HepG2 (cell line): Measurements from ENCODE around the gene STX1B. TPM values are rescaled to one million over a fixed set of nuclear protein-coding genes. Genes with fewer than 3 reads are reported as not detected.

Source experiments
- ATAC-seq: fragments of 200-7000 bp; cut with Tn5 transposase; 3 replicates; pipeline ENCODE4 v1.9.1; 2020; ENCODE audit warnings: mild to moderate bottlenecking, moderate library complexity
- BruUV-seq: library from RNA; stranded (reverse); fragments of 400-500 nt; replicated peaks from 2 replicates; lab custom pipeline; 2021; lab: Mats Ljungman, UMichigan
- CTCF ChIA-PET: fragments of 300-600 bp; formaldehyde crosslinking; extraction: SDS; loops from one replicate; lab custom pipeline; 2021; ENCODE audit warnings: low total read pairs, inconsistent platforms, low intra/inter-chr PET ratio; lab: Yijun Ruan, JAX
- POLR2A ChIA-PET: fragments of 350-600 bp; sonication (Branson Sonifier 250); formaldehyde crosslinking; loops from one replicate; lab custom pipeline; 2020; ENCODE audit warnings: antibody characterized with exemption, inconsistent platforms; lab: Yijun Ruan, JAX
- DNase-seq: peaks from one replicate; pipeline ENCODE4 v3.0.0-alpha.2; 2015; ENCODE audit warnings: low spot score
- FAIRE-seq: peaks from 3 replicates; lab custom pipeline; 2011; peaks lifted over from hg19 to GRCh38; lab: Jason Lieb, UNC
- H2AFZ ChIP-seq: one replicate; pipeline ENCODE4 v1.6.1; 2011; ENCODE audit warnings: low read length, inconsistent platforms
- H3K27ac ChIP-seq: fragments of 300-600 bp; 3 replicates; pipeline ENCODE4 v1.8.0; 2011; ENCODE audit warnings: mixed run types, mild to moderate bottlenecking, mixed read lengths, low read length, inconsistent platforms; ENCODE audit not compliant: insufficient read depth; ENCODE audit errors: extremely low read length
- H3K27me3 ChIP-seq, 2 experiments: fragments of 200-600 bp in 1 of 2; 2 replicates in 1 of 2; 3 replicates in 1 of 2; pipeline versions ENCODE4 v1.6.0 to v1.8.0; 2011; ENCODE audit warnings: low read length in 2 of 2, mild to moderate bottlenecking in 2 of 2, moderate library complexity in 2 of 2, inconsistent platforms in 1 of 2; ENCODE audit not compliant: insufficient read depth in 2 of 2, control insufficient read depth in 1 of 2
- H3K36me3 ChIP-seq, 2 experiments: fragments of 200-600 bp in 1 of 2; replicated peaks in 1 of 2; 2 replicates in 1 of 2; 3 replicates in 1 of 2; pipeline versions ENCODE4 v1.5.1 to v1.8.0; 2011; ENCODE audit warnings: low read length in 2 of 2, inconsistent platforms in 1 of 2; ENCODE audit not compliant: insufficient read depth in 2 of 2, control insufficient read depth in 1 of 2
- H3K4me1 ChIP-seq: 2 replicates; pipeline ENCODE4 v1.5.1; 2012; ENCODE audit warnings: low read length, inconsistent platforms; ENCODE audit not compliant: insufficient read depth
- H3K4me2 ChIP-seq: 2 replicates; pipeline ENCODE4 v1.6.0; 2011; ENCODE audit warnings: low read depth, low read length, inconsistent platforms
- H3K4me3 ChIP-seq, 3 experiments: fragments of 200-600 bp in 1 of 3; sonication (generic), shearing (Covaris generic) in 1 of 3; replicated peaks in 1 of 3; 2 replicates each; pipeline ENCODE4 v1.5.1; 2011 to 2016; ENCODE audit warnings: low read length in 3 of 3, inconsistent platforms in 2 of 3, low read depth in 2 of 3, mild to moderate bottlenecking in 2 of 3, control low read depth in 1 of 3, mixed read lengths in 1 of 3; ENCODE audit not compliant: insufficient read depth in 1 of 3
- H3K79me2 ChIP-seq: one replicate; pipeline ENCODE4 v1.6.1; 2011; ENCODE audit warnings: low read length, inconsistent platforms; ENCODE audit not compliant: insufficient read depth
- H3K9ac ChIP-seq: 2 replicates; pipeline ENCODE4 v1.6.0; 2011; ENCODE audit warnings: mild to moderate bottlenecking, low read depth, low read length, inconsistent platforms; ENCODE audit not compliant: insufficient read depth
- H3K9me3 ChIP-seq: 2 replicates; pipeline ENCODE4 v1.5.1; 2012; ENCODE audit warnings: mild to moderate bottlenecking, low read length
- H4K20me1 ChIP-seq: 2 replicates; pipeline ENCODE4 v1.6.0; 2011; ENCODE audit warnings: inconsistent platforms, mild to moderate bottlenecking, low read length, moderate library complexity; ENCODE audit not compliant: insufficient read depth
- CAMTA2 ChIP-seq: sonication (generic); formaldehyde crosslinking; IDR thresholded peaks from 2 replicates; pipeline ENCODE4 v1.4.0; 2020; ENCODE audit warnings: mild to moderate bottlenecking, missing genetic modification reagents, borderline replicate concordance
- CTCF ChIP-seq: sonication (generic); formaldehyde crosslinking; IDR thresholded peaks from 2 replicates; pipeline ENCODE4 v1.5.0; 2020; ENCODE audit warnings: mild to moderate bottlenecking, missing genetic modification reagents, moderate library complexity
- ELF1 ChIP-seq: sonication (generic); formaldehyde crosslinking; IDR thresholded peaks from 2 replicates; pipeline ENCODE4 v1.4.0; 2020; ENCODE audit warnings: missing genetic modification reagents
- FOXA3 ChIP-seq: IDR thresholded peaks from 2 replicates; pipeline ENCODE4 v1.6.1; 2016; ENCODE audit warnings: missing genetic modification reagents, missing compliant biosample characterization
- HMGXB4 ChIP-seq, 2 experiments: sonication (generic) in 1 of 2; formaldehyde crosslinking in 1 of 2; IDR thresholded peaks; 2 replicates each; pipeline versions ENCODE4 v1.4.0 to v1.6.1; 2018 to 2020; ENCODE audit warnings: missing genetic modification reagents in 2 of 2, borderline replicate concordance in 1 of 2, low read depth in 1 of 2, mild to moderate bottlenecking in 1 of 2, missing biosample characterization in 1 of 2
- HOXD1 ChIP-seq: sonication (generic); formaldehyde crosslinking; IDR thresholded peaks from 2 replicates; pipeline ENCODE4 v1.5.0; 2020; ENCODE audit warnings: missing genetic modification reagents
- MYPOP ChIP-seq: sonication (generic); formaldehyde crosslinking; IDR thresholded peaks from 2 replicates; pipeline ENCODE4 v1.8.1; 2023; ENCODE audit warnings: mild to moderate bottlenecking, moderate library complexity, missing genetic modification reagents
- PHF21A ChIP-seq: sonication (generic); formaldehyde crosslinking; IDR thresholded peaks from 2 replicates; pipeline ENCODE4 v1.5.0; 2020; ENCODE audit warnings: mild to moderate bottlenecking, missing genetic modification reagents
- RARA ChIP-seq: IDR thresholded peaks from 2 replicates; pipeline ENCODE4 v1.6.1; 2016; ENCODE audit warnings: missing genetic modification reagents, missing compliant biosample characterization
- SAP130 ChIP-seq: IDR thresholded peaks from 2 replicates; pipeline ENCODE4 v1.6.1; 2016; ENCODE audit warnings: low read depth
- SMC3 ChIP-seq: IDR thresholded peaks from 2 replicates; pipeline ENCODE4 v1.6.1; 2011; ENCODE audit warnings: low read length, improper control_type of control experiment
- SOX13 ChIP-seq, 3 experiments: fragments of 450-650 bp in 1 of 3; sonication (generic) in 1 of 3; formaldehyde crosslinking in 1 of 3; IDR thresholded peaks in 2 of 3; conservative IDR thresholded peaks in 1 of 3; 2 replicates each; pipeline versions ENCODE4 v1.5.0 to v1.6.1; 2016 to 2020; ENCODE audit warnings: antibody characterized with exemption in 1 of 3, mild to moderate bottlenecking in 1 of 3, missing compliant biosample characterization in 1 of 3, missing genetic modification reagents in 1 of 3, moderate library complexity in 1 of 3
- XRCC5 ChIP-seq: fragments of 200-400 bp; formaldehyde crosslinking; optimal IDR thresholded peaks from 2 replicates; pipeline ENCODE3; 2017; ENCODE audit warnings: mild to moderate bottlenecking, low read length
- ZKSCAN8 ChIP-seq: IDR thresholded peaks from 2 replicates; pipeline ENCODE4 v1.6.1; 2016; ENCODE audit warnings: borderline replicate concordance, missing genetic modification reagents, missing compliant biosample characterization
- ZMYM3 ChIP-seq: sonication (generic); formaldehyde crosslinking; IDR thresholded peaks from 2 replicates; pipeline ENCODE4 v1.5.1; 2020; ENCODE audit warnings: mild to moderate bottlenecking, missing genetic modification reagents
- ZNF770 ChIP-seq: sonication (generic); formaldehyde crosslinking; IDR thresholded peaks from 2 replicates; pipeline ENCODE4 v1.5.0; 2020; ENCODE audit warnings: mild to moderate bottlenecking, missing genetic modification reagents
- ZSCAN21 ChIP-seq: sonication (generic); formaldehyde crosslinking; IDR thresholded peaks from 2 replicates; pipeline ENCODE4 v1.8.0; 2022; ENCODE audit warnings: mild to moderate bottlenecking, missing genetic modification reagents, moderate library complexity, borderline replicate concordance
- WGBS: methylation state at CpG from one replicate; pipeline ENCODE4 v1.1.6; 2017; ENCODE audit warnings: low lambda C conversion rate; 5-methylcytosine and 5-hydroxymethylcytosine counted together
- in situ Hi-C: cut with HindIII; loops from 2 replicates; pipeline ENCODE4 v1.10.0; 2017; ENCODE audit warnings: low pct_unique_long_range_greater_than_20kb; ENCODE audit not compliant: extremely low pct_ligation_motif_present
- intact Hi-C: fragments of 100-400 bp; cut with micrococcal nuclease; formaldehyde crosslinking; loops from one replicate; pipeline ENCODE4 v1.10.0; 2022; ENCODE audit not compliant: unreplicated experiment
- polyA plus RNA-seq, 8 experiments: library from polyadenylated mRNA; depleted of rRNA in 3 of 8; stranded (reverse) in 7 of 8; unstranded in 1 of 8; fragments of >200 nt; fragmentation: Illumina TruSeq in 4 of 8; extraction: Trizol in 4 of 8; gene quantifications; 2 replicates each; pipeline versions ENCODE4 v1.2.1 to v1.2.3, GENCODE V29; 2011 to 2016; ENCODE audit warnings: low read depth in 4 of 8, missing spikeins in 1 of 8, mixed read lengths in 1 of 8; ENCODE audit not compliant: insufficient read depth in 1 of 8
- total RNA-seq, 5 experiments: library from RNA; depleted of rRNA; stranded (reverse); fragments of >200 nt; fragmentation: Illumina TruSeq; extraction: Trizol; gene quantifications; 2 replicates each; pipeline ENCODE4 v1.2.3, GENCODE V29; 2016; ENCODE audit warnings: low read depth in 1 of 5

Gene STX1B
- total and polyA plus RNA-seq, 2 of the 13 experiments (the other 11 are each of a cell fraction or from before 2014, with no cell fraction given): 2.1 to 3.0 TPM

GRCh38 chr16:31016018-31016417 lies 5.6 kb upstream of the STX1B start:
- POLR2A ChIA-PET: interaction anchor here (0.7 to 2.6 kb wide), 5 partner anchors 14 to 66 kb away, joined by 3 to 11 read pairs (median 4); partner anchors contain the start of genes HSD3B7, ZNF646 and ZNF668
- 0 out of 2 replicates have a peak, but pooled peaks have one; percentile 26 for TF ChIP-seq MYPOP (CRISPR knock-in tag)
- peak; percentile 85 for TF ChIP-seq SMC3
- peak; percentile 73 for TF ChIP-seq ELF1 (CRISPR knock-in tag)
- TF ChIP-seq HMGXB4 (CRISPR knock-in tag; IDR thresholded peaks at IDR 0.05; ENCODE audit: borderline replicate concordance in 1 of 2, low read depth in 1 of 2): peak; percentile 52 to 68; a peak in 2 of 4 replicates
- TF ChIP-seq HOXD1 (CRISPR knock-in tag): no peak
- TF ChIP-seq CAMTA2: 0 out of 2 replicates have a peak, but pooled peaks have one; percentile 38
- peak; percentile 27; the same call in 1 of the 2 replicates for TF ChIP-seq FOXA3 (CRISPR knock-in tag)
- peak; percentile 29; the same call in 1 of the 2 replicates for TF ChIP-seq ZMYM3 (CRISPR knock-in tag)
- peak; percentile 33; the same call in 1 of the 2 replicates for TF ChIP-seq ZSCAN21 (CRISPR knock-in tag)
- TF ChIP-seq PHF21A (CRISPR knock-in tag): peak; percentile 35; the same call in 1 of the 2 replicates
- TF ChIP-seq CTCF (CRISPR knock-in tag): peak; percentile 94
- peak; percentile 65 for TF ChIP-seq ZNF770 (CRISPR knock-in tag)
- no peak for TF ChIP-seq SOX13 (IDR thresholded peaks at IDR 0.05)
- TF ChIP-seq SOX13 (CRISPR knock-in tag; conservative IDR thresholded peaks at IDR 0.05 in 1 of 2, IDR thresholded peaks at IDR 0.05 in 1 of 2): peak in 1 of 2 experiments; percentile 23; a peak in 1 of 4 replicates
- peak; percentile 54 for TF ChIP-seq XRCC5
- 0 out of 2 replicates have a peak, but pooled peaks have one; percentile 35 for TF ChIP-seq ZKSCAN8 (CRISPR knock-in tag)
- peak; percentile 34; the same call in 1 of the 2 replicates for TF ChIP-seq RARA (CRISPR knock-in tag)
- peak; percentile 47 for TF ChIP-seq SAP130 (CRISPR knock-in tag)

More at GRCh38 chr16:31016018-31016417, 5.6 kb upstream of the STX1B start:
- CTCF ChIA-PET: interaction anchor here (3.1 kb wide), 1 partner anchor 31 kb away, joined by 29 read pairs; the partner anchor contains the start of gene HSD3B7
- in situ Hi-C loops: no loop called here
- no peak overlapping the region for H2AFZ ChIP-seq
- H4K20me1 ChIP-seq: no peaks in the 10 kb centered on the region
- DNase-seq: peak; percentile 82
- BruUV-seq: no TSS peak
- H3K36me3 ChIP-seq: no peaks in the 10 kb centered on the region
- H3K9me3 ChIP-seq: no peaks in the 10 kb centered on the region
- FAIRE-seq: peak; percentile 88
- H3K4me2 ChIP-seq: peak overlapping the region; percentile 38; the same call in 1 of the 2 replicates
- H3K27me3 ChIP-seq: peaks cover 2 to 19% of the 10 kb centered on the region in 2 experiments
- peak; percentile 92 for ATAC-seq
- no peak overlapping the region for H3K27ac ChIP-seq
- intact Hi-C loops: loop anchor here (1.0 to 2.0 kb wide), 2 partner anchors 17 to 31 kb away; partner anchors contain the start of gene HSD3B7
- H3K79me2 ChIP-seq: no peaks in the 10 kb centered on the region
- peaks cover 17% of the 10 kb centered on the region for H3K4me1 ChIP-seq
- no peak overlapping the region for H3K9ac ChIP-seq
- 48% methylated on average over 6 of the region's 6 CpGs for WGBS
- H3K4me3 ChIP-seq: no peak overlapping the region
